Measurements from ENCODE around the gene OTOF. TPM values are rescaled to one million over a fixed set of nuclear protein-coding genes. Genes with fewer than 3 reads are reported as not detected.

Gene OTOF
- polyA plus RNA-seq, 2 of the 4 experiments (the other 2 are of a cell fraction), result 0.05 to 0.22 TPM

DNA sequence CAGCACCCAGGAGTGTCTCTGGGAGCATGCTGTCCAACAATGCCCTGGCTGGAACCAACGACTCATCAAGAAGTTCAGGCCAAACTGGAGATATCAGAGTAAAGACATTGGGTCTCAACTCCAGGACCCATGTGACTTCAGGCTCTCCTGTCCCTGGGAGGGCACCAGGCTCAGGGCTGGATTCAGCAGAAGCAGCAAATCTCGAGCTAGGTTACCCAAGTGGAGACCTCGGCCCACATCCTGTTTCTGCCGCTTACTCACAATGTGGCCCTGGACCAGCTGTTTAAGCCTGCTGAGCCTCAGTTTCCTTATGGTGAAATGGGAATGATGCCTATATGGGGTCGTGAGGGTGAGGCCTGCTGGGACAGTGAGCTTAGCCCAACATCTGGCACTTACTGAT lies 9.3 kb upstream of the OTOF start:
- no peak overlapping the region for H3K4me3 ChIP-seq
- H3K9me3 ChIP-seq, result no peaks in the 10 kb centered on the region
- TF ChIP-seq TFCP2L1 (CRISPR knock-in tag; IDR thresholded peaks at IDR 0.05), result no peak
- TF ChIP-seq MAZ (IDR thresholded peaks at IDR 0.05; ENCODE audit: borderline replicate concordance, low read depth, low read length), result no peak
- TF ChIP-seq MAFK (IDR thresholded peaks at IDR 0.05; ENCODE audit: partially characterized antibody), result no peak
- TF ChIP-seq HDAC2 (IDR thresholded peaks at IDR 0.05), result no peak
- no peak for TF ChIP-seq HOXB5 (CRISPR knock-in tag; IDR thresholded peaks at IDR 0.05)
- no peak for TF ChIP-seq BHLHE40 (IDR thresholded peaks at IDR 0.05; ENCODE audit: low read depth, low read length)
- FAIRE-seq (no peak), DNase-seq (ENCODE audit: low read depth in 1 of 2, low spot score in 1 of 2) (no peak), ATAC-seq (no peak)
- H3K27ac ChIP-seq, result no peak overlapping the region
- H3K4me1 ChIP-seq, result no peaks in the 10 kb centered on the region
- no peak overlapping the region for H3K4me2 ChIP-seq
- ChIA-PET POLR2A (no interaction called here), CTCF (interaction anchor here (0.7 to 2.0 kb wide), 7 partner anchors 11 to 30 kb away, joined by 3 to 9 read pairs (median 4); no protein-coding TSS in a partner anchor)
- 42% methylated on average over 5 of the region's 5 CpGs for WGBS (ENCODE audit: missing lambda C conversion rate)

GRCh38 chr2:26486789-26487188 lies 8.9 kb upstream of the OTOF start:
- H3K4me2 ChIP-seq, result no peak overlapping the region
- WGBS (ENCODE audit: missing lambda C conversion rate), result 53% methylated on average over 3 of the region's 3 CpGs
- no peak overlapping the region for H3K4me3 ChIP-seq
- ATAC-seq (no peak), DNase-seq (ENCODE audit: low read depth in 1 of 2, low spot score in 1 of 2) (no peak), FAIRE-seq (no peak)
- H3K27ac ChIP-seq, result no peak overlapping the region
- CTCF ChIA-PET, result interaction anchor here (0.9 to 2.0 kb wide), 5 partner anchors 11 to 30 kb away, joined by 3 to 9 read pairs (median 4); no protein-coding TSS in a partner anchor
- POLR2A ChIA-PET, result no interaction called here
- H3K4me1 ChIP-seq, result no peaks in the 10 kb centered on the region
- TF ChIP-seq CHD2 (IDR thresholded peaks at IDR 0.05; ENCODE audit: low read length, partially characterized antibody), result no peak
- TF ChIP-seq, protein P1, sequence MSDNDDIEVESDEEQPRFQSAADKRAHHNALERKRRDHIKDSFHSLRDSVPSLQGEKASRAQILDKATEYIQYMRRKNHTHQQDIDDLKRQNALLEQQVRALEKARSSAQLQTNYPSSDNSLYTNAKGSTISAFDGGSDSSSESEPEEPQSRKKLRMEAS (IDR thresholded peaks at IDR 0.05), result no peak
- H3K9me3 ChIP-seq, result no peaks in the 10 kb centered on the region

GRCh38 chr2:26485725-26486418 lies 7.9 kb upstream of the OTOF start:
- no peak for DNase-seq (ENCODE audit: low read depth in 1 of 2, low spot score in 1 of 2)
- 49% methylated on average over 6 of the region's 8 CpGs for WGBS (ENCODE audit: missing lambda C conversion rate)
- H3K27ac ChIP-seq, result no peak overlapping the region
- ChIA-PET CTCF (interaction anchor here (0.6 kb wide), 2 partner anchors 18 to 627 kb away, joined by 3 read pairs; no protein-coding TSS in a partner anchor), POLR2A (no interaction called here)
- no peaks in the 10 kb centered on the region for H3K9me3 ChIP-seq
- FAIRE-seq, result no peak
- no peak for ATAC-seq
- H3K4me1 ChIP-seq, result no peaks in the 10 kb centered on the region
- H3K4me2 ChIP-seq, result no peak overlapping the region
- H3K4me3 ChIP-seq, result no peak overlapping the region
- TF ChIP-seq CBX8 (IDR thresholded peaks at IDR 0.05), result no peak

DNA sequence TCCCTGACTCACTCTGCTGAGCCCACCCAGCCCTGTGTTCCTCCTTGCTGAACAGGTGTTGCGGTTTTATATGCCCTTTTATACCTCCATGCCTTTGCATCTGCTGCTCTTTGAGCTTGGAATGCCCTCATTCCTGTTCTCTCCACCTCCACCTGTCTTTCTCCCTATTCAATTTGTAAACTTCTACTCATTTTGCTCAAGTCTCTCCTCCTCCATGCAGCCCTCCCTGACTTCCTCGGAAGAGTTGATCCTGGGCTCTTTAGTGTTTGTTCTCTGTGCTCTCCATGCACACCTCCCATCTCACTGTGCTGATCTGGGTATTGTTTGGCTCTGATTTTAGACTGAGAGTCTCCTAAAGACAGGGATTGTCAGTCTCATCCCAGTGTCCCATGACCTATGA lies 7.2 kb upstream of the OTOF start:
- Histone ChIP-seq H3K4me1 (no peaks in the 10 kb centered on the region), H3K9me3 (no peaks in the 10 kb centered on the region), H3K4me3 (no peak overlapping the region), H3K4me2 (no peak overlapping the region), H3K27ac (no peak overlapping the region)
- WGBS (ENCODE audit: missing lambda C conversion rate), result 57% methylated on average over 2 of the region's 2 CpGs
- no peak for FAIRE-seq
- ChIA-PET CTCF (interaction anchor here (0.6 to 2.6 kb wide), 4 partner anchors 12 to 50 kb away, joined by 3 to 14 read pairs (median 3); no protein-coding TSS in a partner anchor), POLR2A (no interaction called here)
- TF ChIP-seq CHD2 (IDR thresholded peaks at IDR 0.05; ENCODE audit: low read length, partially characterized antibody) (no peak), EP300 (IDR thresholded peaks at IDR 0.05) (no peak), BHLHE40 (IDR thresholded peaks at IDR 0.05; ENCODE audit: low read depth, low read length) (no peak), JUN (IDR thresholded peaks at IDR 0.05) (no peak), MAFK (IDR thresholded peaks at IDR 0.05; ENCODE audit: partially characterized antibody) (no peak), ZFP36 (IDR thresholded peaks at IDR 0.05; ENCODE audit: borderline replicate concordance, partially characterized antibody) (peak; percentile 56), RFX5 (IDR thresholded peaks at IDR 0.05) (no peak)
- no peak for DNase-seq (ENCODE audit: low read depth in 1 of 2, low spot score in 1 of 2)
- ATAC-seq, result no peak

GRCh38 chr2:26484579-26484978 lies 6.7 kb upstream of the OTOF start:
- Histone ChIP-seq H3K9me3 (no peaks in the 10 kb centered on the region), H3K4me2 (no peak overlapping the region), H3K27ac (no peak overlapping the region), H3K4me1 (no peaks in the 10 kb centered on the region), H3K4me3 (no peak overlapping the region)
- WGBS (ENCODE audit: missing lambda C conversion rate), result 43% methylated on average over 2 of the region's 4 CpGs
- TF ChIP-seq KDM5A (IDR thresholded peaks at IDR 0.05) (no peak), BHLHE40 (IDR thresholded peaks at IDR 0.05; ENCODE audit: low read depth, low read length) (no peak), FOSB (CRISPR knock-in tag; IDR thresholded peaks at IDR 0.05) (no peak), CTCF (IDR thresholded peaks at IDR 0.05) (no peak), HDAC2 (IDR thresholded peaks at IDR 0.05) (no peak), NPAS2 (CRISPR knock-in tag; IDR thresholded peaks at IDR 0.05; ENCODE audit: borderline replicate concordance) (no peak), SREBF2 (IDR thresholded peaks at IDR 0.05) (no peak), HOXA7 (CRISPR knock-in tag; IDR thresholded peaks at IDR 0.05) (no peak), E2F6 (IDR thresholded peaks at IDR 0.05; ENCODE audit: borderline replicate concordance, low read depth) (no peak), FOXS1 (CRISPR knock-in tag; IDR thresholded peaks at IDR 0.05) (no peak), RFX5 (IDR thresholded peaks at IDR 0.05) (no peak), EP300 (IDR thresholded peaks at IDR 0.05) (no peak), JUNB (IDR thresholded peaks at IDR 0.05) (no peak)
- TF ChIP-seq, protein P1 (IDR thresholded peaks at IDR 0.05), result no peak
- CTCF ChIA-PET, result interaction anchor here (0.6 to 2.6 kb wide), 4 partner anchors 12 to 49 kb away, joined by 3 to 14 read pairs (median 3); no protein-coding TSS in a partner anchor
- no peak for FAIRE-seq
- ATAC-seq, result no peak
- no peak for DNase-seq (ENCODE audit: low read depth in 1 of 2, low spot score in 1 of 2)
- POLR2A ChIA-PET, result no interaction called here

Data from A549 (cell line).